Suprapubic skin (tissue), 4 donors: Measurements from ENCODE around the gene MAP2K5. TPM values are rescaled to one million over a fixed set of nuclear protein-coding genes. Genes with fewer than 3 reads are reported as not detected.

Experiments used
- DNase-seq, 2 donors: peaks; one replicate each; pipeline ENCODE4 v3.0.0-alpha.2; 2019; ENCODE audit warnings: low spot score in 2 of 2
- H3K27ac ChIP-seq: fragments of 200-600 bp; sonication (generic); one replicate; pipeline ENCODE4 v1.5.1; 2019
- H3K27me3 ChIP-seq: fragments of 200-600 bp; sonication (generic); one replicate; pipeline ENCODE4 v1.5.1; 2019
- H3K36me3 ChIP-seq: fragments of 200-600 bp; sonication (generic); one replicate; pipeline ENCODE4 v1.5.1; 2019
- H3K4me1 ChIP-seq: fragments of 200-600 bp; sonication (generic); one replicate; pipeline ENCODE4 v1.5.1; 2019
- H3K4me3 ChIP-seq: fragments of 200-600 bp; sonication (generic); one replicate; pipeline ENCODE4 v1.5.1; 2019; ENCODE audit warnings: mild to moderate bottlenecking
- H3K9me3 ChIP-seq: fragments of 200-600 bp; sonication (generic); one replicate; pipeline ENCODE4 v1.5.1; 2019
- EP300 ChIP-seq: sonication (generic); formaldehyde crosslinking; IDR thresholded peaks from one replicate; pipeline ENCODE4 v1.6.1; 2017; ENCODE audit warnings: antibody characterized with exemption
- POLR2A ChIP-seq, 2 donors: fragments of 450-650 bp; IDR thresholded peaks; one replicate each; pipeline ENCODE4 v1.6.1; 2017; ENCODE audit warnings: antibody characterized with exemption in 2 of 2, mild to moderate bottlenecking in 2 of 2, moderate library complexity in 2 of 2
- POLR2AphosphoS5 ChIP-seq, 3 donors: sonication (generic); formaldehyde crosslinking; IDR thresholded peaks; one replicate each; pipeline ENCODE4 v1.6.1; 2017; ENCODE audit warnings: antibody characterized with exemption in 3 of 3
- WGBS: methylation state at CpG from one replicate; pipeline ENCODE4 v1.1.5; 2018; 5-methylcytosine and 5-hydroxymethylcytosine counted together
- total RNA-seq, 4 donors: library from RNA; depleted of rRNA; stranded (reverse); fragments of >200 nt; gene quantifications; one replicate each; pipeline ENCODE4 v1.1.0, GENCODE V29; 2016
- TF ChIP-seq, protein P1 (sequence below), 2 donors: fragments of 200-600 bp in 1 of 2; fragments of 450-650 bp in 1 of 2; sonication (generic) in 1 of 2; IDR thresholded peaks; one replicate each; pipeline ENCODE4 v1.5.1; 2016 to 2019; ENCODE audit warnings: antibody characterized with exemption in 2 of 2, mild to moderate bottlenecking in 1 of 2, moderate library complexity in 1 of 2

Gene MAP2K5
- total RNA-seq, 4 donors from 2014 or later: 9.5 to 18.5 (median 10.2) TPM

DNA sequence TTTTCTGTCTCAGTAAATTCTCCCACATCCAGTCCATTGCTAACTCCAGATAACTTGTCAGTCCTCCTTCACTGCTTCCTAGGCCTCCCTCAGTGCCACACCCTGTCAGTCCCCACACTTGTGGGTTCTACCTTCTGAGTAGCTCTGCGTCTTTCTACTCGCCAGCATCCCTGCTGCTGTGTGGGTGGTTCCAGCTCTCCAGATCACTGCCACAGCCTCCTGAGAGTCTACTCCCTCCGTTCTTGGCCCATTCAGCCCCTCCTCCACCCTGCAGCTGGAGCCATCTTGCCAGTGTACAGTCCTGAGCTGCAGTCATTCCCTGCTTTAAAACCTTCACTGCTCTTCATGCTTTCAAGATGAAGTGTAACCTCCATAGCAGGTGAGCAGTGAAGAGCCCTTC lies 45.3 kb downstream of the MAP2K5 start:
- H3K36me3 ChIP-seq: peaks cover 21% of the 10 kb centered on the region

DNA sequence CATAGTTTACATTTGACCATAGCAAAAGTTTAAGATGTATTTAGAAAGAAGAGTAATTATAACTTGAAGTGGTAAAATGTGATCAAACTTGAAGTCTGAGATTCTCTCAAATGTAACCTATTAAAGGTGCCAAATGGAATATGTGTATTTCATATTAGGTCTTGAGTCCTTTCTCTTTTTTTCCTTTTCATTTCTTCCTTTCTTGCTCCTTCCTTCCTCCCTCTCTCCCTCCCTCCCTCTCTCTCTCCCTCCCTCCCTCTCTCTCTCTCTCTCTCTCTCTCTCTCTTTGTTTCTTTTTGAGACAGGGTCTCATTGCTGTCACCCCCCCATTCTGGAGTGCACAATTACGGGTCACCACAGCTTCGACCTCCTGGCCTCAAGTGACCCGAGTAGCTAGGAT lies 47.7 kb downstream of the MAP2K5 start:
- H3K27ac ChIP-seq: no peak overlapping the region
- peaks cover 36% of the 10 kb centered on the region for H3K36me3 ChIP-seq
- TF ChIP-seq, protein P1, sequence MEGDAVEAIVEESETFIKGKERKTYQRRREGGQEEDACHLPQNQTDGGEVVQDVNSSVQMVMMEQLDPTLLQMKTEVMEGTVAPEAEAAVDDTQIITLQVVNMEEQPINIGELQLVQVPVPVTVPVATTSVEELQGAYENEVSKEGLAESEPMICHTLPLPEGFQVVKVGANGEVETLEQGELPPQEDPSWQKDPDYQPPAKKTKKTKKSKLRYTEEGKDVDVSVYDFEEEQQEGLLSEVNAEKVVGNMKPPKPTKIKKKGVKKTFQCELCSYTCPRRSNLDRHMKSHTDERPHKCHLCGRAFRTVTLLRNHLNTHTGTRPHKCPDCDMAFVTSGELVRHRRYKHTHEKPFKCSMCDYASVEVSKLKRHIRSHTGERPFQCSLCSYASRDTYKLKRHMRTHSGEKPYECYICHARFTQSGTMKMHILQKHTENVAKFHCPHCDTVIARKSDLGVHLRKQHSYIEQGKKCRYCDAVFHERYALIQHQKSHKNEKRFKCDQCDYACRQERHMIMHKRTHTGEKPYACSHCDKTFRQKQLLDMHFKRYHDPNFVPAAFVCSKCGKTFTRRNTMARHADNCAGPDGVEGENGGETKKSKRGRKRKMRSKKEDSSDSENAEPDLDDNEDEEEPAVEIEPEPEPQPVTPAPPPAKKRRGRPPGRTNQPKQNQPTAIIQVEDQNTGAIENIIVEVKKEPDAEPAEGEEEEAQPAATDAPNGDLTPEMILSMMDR (IDR thresholded peaks at IDR 0.05): no peak
- TF ChIP-seq EP300: no peak
- no peak for TF ChIP-seq POLR2AphosphoS5 (IDR thresholded peaks at IDR 0.05)
- TF ChIP-seq POLR2A (IDR thresholded peaks at IDR 0.05): no peak
- 89% methylated on average over 3 of the region's 3 CpGs for WGBS
- H3K4me1 ChIP-seq: no peaks in the 10 kb centered on the region
- no peaks in the 10 kb centered on the region for H3K27me3 ChIP-seq
- H3K4me3 ChIP-seq: no peak overlapping the region
- no peak for DNase-seq
- no peaks in the 10 kb centered on the region for H3K9me3 ChIP-seq

More for the DNA sequence above, 45.3 kb downstream of the MAP2K5 start:
- Histone ChIP-seq H3K4me3 (no peak overlapping the region), H3K9me3 (no peaks in the 10 kb centered on the region), H3K4me1 (no peaks in the 10 kb centered on the region), H3K27me3 (no peaks in the 10 kb centered on the region), H3K27ac (no peak overlapping the region)
- 78% methylated on average over 3 of the region's 3 CpGs for WGBS
- TF ChIP-seq EP300 (no peak), POLR2A (IDR thresholded peaks at IDR 0.05) (no peak), POLR2AphosphoS5 (IDR thresholded peaks at IDR 0.05) (no peak)
- TF ChIP-seq, protein P1 (IDR thresholded peaks at IDR 0.05): no peak
- no peak for DNase-seq

DNA sequence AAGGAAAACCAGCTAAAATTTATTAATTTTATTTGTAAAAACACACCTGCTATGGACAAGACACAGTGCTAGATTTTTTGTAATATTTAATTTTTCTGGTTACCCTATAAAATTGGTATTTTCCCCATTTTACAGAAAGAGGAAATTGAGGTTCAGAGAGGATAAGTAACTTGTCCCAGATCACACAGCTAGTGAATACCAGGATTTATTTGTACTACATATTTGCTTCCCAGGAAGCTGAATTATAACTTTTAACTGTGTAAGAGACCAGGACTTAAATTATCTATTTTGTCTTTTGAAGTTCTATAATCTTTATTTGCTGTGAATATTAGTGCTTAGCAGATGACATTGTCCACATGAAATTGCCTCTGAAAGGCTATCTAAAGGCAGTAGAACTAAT lies 49.7 kb downstream of the MAP2K5 start:
- H3K4me1 ChIP-seq: no peaks in the 10 kb centered on the region
- DNase-seq: no peak
- no peak overlapping the region for H3K27ac ChIP-seq
- no peaks in the 10 kb centered on the region for H3K9me3 ChIP-seq
- TF ChIP-seq EP300 (no peak), POLR2AphosphoS5 (IDR thresholded peaks at IDR 0.05) (no peak), POLR2A (IDR thresholded peaks at IDR 0.05) (no peak)
- no peaks in the 10 kb centered on the region for H3K27me3 ChIP-seq
- H3K36me3 ChIP-seq: peaks cover 27% of the 10 kb centered on the region
- no peak overlapping the region for H3K4me3 ChIP-seq

DNA sequence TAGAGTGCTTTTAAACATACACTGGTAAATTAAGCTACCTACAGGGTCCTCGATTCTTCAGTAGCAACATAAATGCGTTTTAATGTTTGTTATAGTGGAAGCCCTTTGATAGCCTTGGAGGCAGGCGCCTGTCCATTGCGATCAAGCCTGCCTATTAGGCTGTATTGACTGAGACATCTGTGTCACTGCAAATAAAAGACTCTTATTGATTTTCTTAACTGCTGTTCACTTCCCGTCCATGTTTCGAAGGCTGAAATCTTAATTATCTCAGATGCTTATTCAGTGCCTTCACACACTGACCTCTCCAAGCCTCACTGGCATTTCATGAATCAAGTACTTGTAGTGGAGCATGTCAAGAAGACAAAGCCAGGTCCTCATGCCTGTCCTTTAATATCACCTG lies 51.1 kb downstream of the MAP2K5 start:
- Histone ChIP-seq H3K4me3 (no peak overlapping the region), H3K36me3 (peaks cover 27% of the 10 kb centered on the region), H3K27me3 (no peaks in the 10 kb centered on the region), H3K27ac (no peak overlapping the region), H3K4me1 (no peaks in the 10 kb centered on the region), H3K9me3 (no peaks in the 10 kb centered on the region)
- TF ChIP-seq POLR2A (IDR thresholded peaks at IDR 0.05) (no peak), EP300 (no peak), POLR2AphosphoS5 (IDR thresholded peaks at IDR 0.05) (no peak)
- TF ChIP-seq, protein P1 (IDR thresholded peaks at IDR 0.05): no peak
- WGBS: 95% methylated on average over 6 of the region's 6 CpGs
- DNase-seq: no peak

DNA sequence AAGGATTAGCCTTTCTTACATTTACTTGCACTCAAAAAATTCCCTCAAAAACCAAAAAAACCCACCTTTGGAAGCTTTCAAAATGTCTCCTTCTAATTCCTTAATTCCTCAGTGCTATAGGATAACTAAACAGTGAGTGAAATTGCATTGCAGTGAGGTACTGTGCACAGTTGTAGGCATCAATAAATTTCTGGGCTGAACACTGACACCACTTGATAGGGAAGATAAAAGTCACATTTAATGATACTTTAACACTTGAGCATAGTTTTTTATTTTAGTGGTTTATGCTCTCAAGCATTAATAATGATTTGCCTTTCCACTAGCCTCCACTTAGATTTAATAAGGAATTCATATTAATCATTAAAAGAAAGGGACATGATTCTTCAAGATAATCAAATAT lies 52.3 kb downstream of the MAP2K5 start:
- DNase-seq: no peak
- H3K36me3 ChIP-seq: peaks cover 28% of the 10 kb centered on the region
- TF ChIP-seq, protein P1 (IDR thresholded peaks at IDR 0.05): no peak
- TF ChIP-seq POLR2AphosphoS5 (IDR thresholded peaks at IDR 0.05) (no peak), EP300 (no peak), POLR2A (IDR thresholded peaks at IDR 0.05) (no peak)
- H3K9me3 ChIP-seq: no peaks in the 10 kb centered on the region
- H3K27ac ChIP-seq: no peak overlapping the region
- H3K4me3 ChIP-seq: no peak overlapping the region
- H3K4me1 ChIP-seq: no peaks in the 10 kb centered on the region
- H3K27me3 ChIP-seq: no peaks in the 10 kb centered on the region

DNA sequence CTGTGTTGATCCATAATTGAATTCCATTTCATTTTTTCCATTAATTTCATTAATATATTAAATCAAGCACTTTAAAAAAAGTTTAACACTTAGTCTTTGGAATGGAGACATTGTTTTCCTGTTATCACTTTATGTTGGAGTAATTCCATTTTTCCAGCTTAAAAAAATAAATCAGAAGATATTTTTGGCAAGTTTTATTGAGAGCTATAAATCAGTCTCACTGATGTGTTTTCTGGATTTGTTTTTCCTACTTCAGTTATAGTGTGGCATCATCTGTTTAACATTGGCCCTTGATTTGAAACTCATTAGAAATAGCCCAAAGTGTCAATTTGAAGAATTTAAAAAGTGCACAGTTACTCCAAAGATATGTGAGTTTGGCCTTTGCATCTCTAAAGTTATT lies 53.1 kb downstream of the MAP2K5 start:
- no peak for DNase-seq
- TF ChIP-seq EP300 (no peak), POLR2A (IDR thresholded peaks at IDR 0.05) (no peak), POLR2AphosphoS5 (IDR thresholded peaks at IDR 0.05) (no peak)
- TF ChIP-seq, protein P1 (IDR thresholded peaks at IDR 0.05): no peak
- H3K9me3 ChIP-seq: no peaks in the 10 kb centered on the region
- H3K4me1 ChIP-seq: no peaks in the 10 kb centered on the region
- H3K27ac ChIP-seq: no peak overlapping the region
- no peaks in the 10 kb centered on the region for H3K27me3 ChIP-seq
- no peak overlapping the region for H3K4me3 ChIP-seq
- H3K36me3 ChIP-seq: peaks cover 30% of the 10 kb centered on the region
